Upper lobe of right lung (tissue), 1 donor: ENCODE results near the gene PLA2G4A. TPM values are rescaled to one million over a fixed set of nuclear protein-coding genes. Genes with fewer than 3 reads are reported as not detected.
"Not testable (repeated sequence)": the region's sequence is repeated elsewhere in the genome, so short reads cannot be mapped to it uniquely, and the experiment has no call there.

Source experiments
- ATAC-seq: fragments of 200-7000 bp; cut with Tn5 transposase; one replicate; pipeline ENCODE4 v1.9.1; 2020; ENCODE audit warnings: mild to moderate bottlenecking, moderate library complexity
- DNase-seq: peaks from one replicate; pipeline ENCODE4 v3.0.0-alpha.2; 2020
- H3K27ac ChIP-seq: fragments of 200-600 bp; one replicate; pipeline ENCODE4 v1.8.0; 2022
- H3K27me3 ChIP-seq: fragments of 200-600 bp; one replicate; pipeline ENCODE4 v1.8.0; 2022; ENCODE audit warnings: mild to moderate bottlenecking
- H3K36me3 ChIP-seq: fragments of 200-600 bp; one replicate; pipeline ENCODE4 v1.8.0; 2022
- H3K4me1 ChIP-seq: fragments of 200-600 bp; one replicate; pipeline ENCODE4 v1.8.0; 2022
- H3K4me3 ChIP-seq: fragments of 200-600 bp; one replicate; pipeline ENCODE4 v1.8.0; 2022; ENCODE audit warnings: mild to moderate bottlenecking
- H3K9me3 ChIP-seq: fragments of 200-600 bp; one replicate; pipeline ENCODE4 v1.8.0; 2022
- CTCF ChIP-seq: fragments of 200-600 bp; IDR thresholded peaks from one replicate; pipeline ENCODE4 v1.8.0; 2022; ENCODE audit warnings: antibody characterized with exemption
- intact Hi-C: fragments of 100-400 bp; cut with DNase I; formaldehyde crosslinking; loops from one replicate; pipeline ENCODE4 v1.11.0; 2022
- total RNA-seq: library from RNA; stranded (reverse); fragmentation: NEBNext Ultra II Directional; extraction: Animal tissue kit (Norgen Biotek cat#: 25700); gene quantifications from one replicate; pipeline ENCODE4 v1.2.1, GENCODE V29; 2021
- donor health status: DM: no; HTN: yes; CAD: no; lungs with severe emphysema.

The PLA2G4A gene
- total RNA-seq, 1 donor from 2014 or later = 10.7 TPM

- no peak for DNase-seq
- no peak overlapping the region for H3K27ac ChIP-seq
- no peaks in the 10 kb centered on the region for H3K9me3 ChIP-seq
- no peak for ATAC-seq
- H3K4me3 ChIP-seq = no peak overlapping the region
- no peak for TF ChIP-seq CTCF
- intact Hi-C loops = no loop called here
- H3K4me1 ChIP-seq = no peaks in the 10 kb centered on the region
- no peaks in the 10 kb centered on the region for H3K36me3 ChIP-seq
- no peaks in the 10 kb centered on the region for H3K27me3 ChIP-seq
These were observed 74.8 kb downstream of the PLA2G4A start for GRCh38 chr1:186903374-186904136.

- H3K9me3 ChIP-seq = no peaks in the 10 kb centered on the region
- intact Hi-C loops = no loop called here
- ATAC-seq = peak; percentile 67
- DNase-seq = no peak
- no peaks in the 10 kb centered on the region for H3K36me3 ChIP-seq
- H3K27ac ChIP-seq = no peak overlapping the region
- no peaks in the 10 kb centered on the region for H3K27me3 ChIP-seq
- no peak overlapping the region for H3K4me3 ChIP-seq
- H3K4me1 ChIP-seq = no peaks in the 10 kb centered on the region
- no peak for TF ChIP-seq CTCF
These were observed 75.6 kb downstream of the PLA2G4A start for GRCh38 chr1:186904361-186904760.

- H3K36me3 ChIP-seq = no peaks in the 10 kb centered on the region
- no peak overlapping the region for H3K27ac ChIP-seq
- ATAC-seq (no peak), DNase-seq (no peak)
- intact Hi-C loops = no loop called here
- no peak for TF ChIP-seq CTCF
- H3K27me3 ChIP-seq = no peaks in the 10 kb centered on the region
- no peaks in the 10 kb centered on the region for H3K4me1 ChIP-seq
- no peaks in the 10 kb centered on the region for H3K9me3 ChIP-seq
- no peak overlapping the region for H3K4me3 ChIP-seq
These were observed 76.8 kb downstream of the PLA2G4A start for GRCh38 chr1:186905561-186905960.

- peak; percentile 6 for TF ChIP-seq CTCF
- Histone ChIP-seq H3K27me3 (no peaks in the 10 kb centered on the region), H3K36me3 (no peaks in the 10 kb centered on the region), H3K9me3 (no peaks in the 10 kb centered on the region), H3K27ac (no peak overlapping the region), H3K4me3 (no peak overlapping the region), H3K4me1 (no peaks in the 10 kb centered on the region)
- intact Hi-C loops = no loop called here
- no peak for ATAC-seq
- DNase-seq = no peak
These were observed 86.8 kb downstream of the PLA2G4A start for GRCh38 chr1:186915555-186915954.

GRCh38 chr1:186917106-186917786, 88.5 kb downstream of the PLA2G4A start:
- H3K4me3 ChIP-seq, H3K36me3 ChIP-seq, H3K9me3 ChIP-seq, H3K27ac ChIP-seq, DNase-seq, intact Hi-C loops, ATAC-seq, H3K4me1 ChIP-seq, H3K27me3 ChIP-seq: not testable (repeated sequence)
- TF ChIP-seq CTCF = peak; percentile 34

- H3K9me3 ChIP-seq, H3K4me1 ChIP-seq, DNase-seq, H3K27me3 ChIP-seq, H3K27ac ChIP-seq, intact Hi-C loops, ATAC-seq, H3K4me3 ChIP-seq, H3K36me3 ChIP-seq: not testable (repeated sequence)
These were observed 92.6 kb downstream of the PLA2G4A start for GRCh38 chr1:186921386-186921785.

GRCh38 chr1:186922814-186923213, 94.1 kb downstream of the PLA2G4A start:
- intact Hi-C loops, H3K36me3 ChIP-seq, DNase-seq, H3K27me3 ChIP-seq, H3K4me3 ChIP-seq, H3K4me1 ChIP-seq, ATAC-seq, H3K9me3 ChIP-seq, H3K27ac ChIP-seq: not testable (repeated sequence)
